ENCODE results near the gene KCTD11.

KCTD11 gene

GRCh38 chr17:7380321-7380720 lies 28.4 kb downstream of the KCTD11 start:
- no peaks in the 10 kb centered on the region for H3K9me3 Mint-ChIP-seq
- H3K27ac Mint-ChIP-seq (ENCODE audit: low read depth), result no peak overlapping the region
- H3K36me3 Mint-ChIP-seq (ENCODE audit: insufficient read depth), result no peaks in the 10 kb centered on the region
- H3K4me3 Mint-ChIP-seq, result no peak overlapping the region
- no peak for DNase-seq (ENCODE audit: low spot score in 2 of 2)
- peaks cover 14% of the 10 kb centered on the region for H3K4me1 Mint-ChIP-seq
- peaks cover 31% of the 10 kb centered on the region for H3K27me3 Mint-ChIP-seq
- ATAC-seq (replicated peaks; ENCODE audit: extremely low read depth, poor library complexity, severe bottlenecking), result no peak

GRCh38 chr17:7380855-7381683 lies 29.1 kb downstream of the KCTD11 start, which contains the start of gene TNK1:
Gene TNK1, plus strand, starts transcription at chr17:7381089. Its CDS starts 1,838 bp downstream, at chr17:7382927.
- Mint-ChIP-seq H3K27me3 (peaks cover 31% of the 10 kb centered on the region), H3K9me3 (no peaks in the 10 kb centered on the region), H3K27ac (ENCODE audit: low read depth) (no peak within 1 kb of the TSS), H3K36me3 (ENCODE audit: insufficient read depth) (no peaks in the 10 kb centered on the region), H3K4me1 (peaks cover 14% of the 10 kb centered on the region), H3K4me3 (no peak within 1 kb of the TSS)
- no peak for DNase-seq (ENCODE audit: low spot score in 2 of 2)
- no peak for ATAC-seq (replicated peaks; ENCODE audit: extremely low read depth, poor library complexity, severe bottlenecking)

GRCh38 chr17:7382901-7383300 lies 30.9 kb downstream of the KCTD11 start:
- no peaks in the 10 kb centered on the region for H3K36me3 Mint-ChIP-seq (ENCODE audit: insufficient read depth)
- ATAC-seq (replicated peaks; ENCODE audit: extremely low read depth, poor library complexity, severe bottlenecking) (no peak), DNase-seq (ENCODE audit: low spot score in 2 of 2) (no peak)
- no peak overlapping the region for H3K27ac Mint-ChIP-seq (ENCODE audit: low read depth)
- no peaks in the 10 kb centered on the region for H3K9me3 Mint-ChIP-seq
- H3K27me3 Mint-ChIP-seq, result peaks cover 31% of the 10 kb centered on the region
- peaks cover 14% of the 10 kb centered on the region for H3K4me1 Mint-ChIP-seq
- H3K4me3 Mint-ChIP-seq, result peak overlapping the region; percentile 81

- DNase-seq (ENCODE audit: low spot score in 2 of 2) (no peak), ATAC-seq (replicated peaks; ENCODE audit: extremely low read depth, poor library complexity, severe bottlenecking) (no peak)
- H3K4me1 Mint-ChIP-seq, result peaks cover 14% of the 10 kb centered on the region
- no peak overlapping the region for H3K27ac Mint-ChIP-seq (ENCODE audit: low read depth)
- peak overlapping the region; percentile 81 for H3K4me3 Mint-ChIP-seq
- peaks cover 31% of the 10 kb centered on the region for H3K27me3 Mint-ChIP-seq
- no peaks in the 10 kb centered on the region for H3K9me3 Mint-ChIP-seq
- peaks cover under 1% of the 10 kb centered on the region for H3K36me3 Mint-ChIP-seq (ENCODE audit: insufficient read depth)
Observed at GRCh38 chr17:7383371-7383741, 31.4 kb downstream of the KCTD11 start.

GRCh38 chr17:7383742-7384488 lies 32.0 kb downstream of the KCTD11 start:
- Mint-ChIP-seq H3K4me3 (peak overlapping the region; percentile 81), H3K36me3 (ENCODE audit: insufficient read depth) (peaks cover 2% of the 10 kb centered on the region), H3K4me1 (peaks cover 14% of the 10 kb centered on the region), H3K27me3 (peaks cover 29% of the 10 kb centered on the region), H3K27ac (ENCODE audit: low read depth) (peak overlapping the region; percentile 92), H3K9me3 (no peaks in the 10 kb centered on the region)
- ATAC-seq (replicated peaks; ENCODE audit: extremely low read depth, poor library complexity, severe bottlenecking) (peak; percentile 96), DNase-seq (ENCODE audit: low spot score in 2 of 2) (peak; percentile 65 to 69)

GRCh38 chr17:7384489-7385081 lies 32.6 kb downstream of the KCTD11 start:
- Mint-ChIP-seq H3K9me3 (no peaks in the 10 kb centered on the region), H3K36me3 (ENCODE audit: insufficient read depth) (peaks cover 2% of the 10 kb centered on the region)

GRCh38 chr17:7388856-7389255 lies 36.9 kb downstream of the KCTD11 start:
- DNase-seq (ENCODE audit: low spot score in 2 of 2), result no peak
- no peak overlapping the region for H3K4me3 Mint-ChIP-seq
- H3K27ac Mint-ChIP-seq (ENCODE audit: low read depth), result no peak overlapping the region
- no peaks in the 10 kb centered on the region for H3K27me3 Mint-ChIP-seq
- no peaks in the 10 kb centered on the region for H3K9me3 Mint-ChIP-seq
- H3K36me3 Mint-ChIP-seq (ENCODE audit: insufficient read depth), result peaks cover 14% of the 10 kb centered on the region
- no peak for ATAC-seq (replicated peaks; ENCODE audit: extremely low read depth, poor library complexity, severe bottlenecking)
- peaks cover 26% of the 10 kb centered on the region for H3K4me1 Mint-ChIP-seq

More at GRCh38 chr17:7384489-7385081, 32.6 kb downstream of the KCTD11 start:
- DNase-seq (ENCODE audit: low spot score in 2 of 2) (no peak), ATAC-seq (replicated peaks; ENCODE audit: extremely low read depth, poor library complexity, severe bottlenecking) (no peak)
- Mint-ChIP-seq H3K27ac (ENCODE audit: low read depth) (peak overlapping the region; percentile 92), H3K4me1 (peaks cover 15% of the 10 kb centered on the region), H3K27me3 (peaks cover 22% of the 10 kb centered on the region), H3K4me3 (peak overlapping the region; percentile 81)

GRCh38 chr17:7389924-7390910 lies 38.3 kb downstream of the KCTD11 start:
- Mint-ChIP-seq H3K4me3 (no peak overlapping the region), H3K9me3 (no peaks in the 10 kb centered on the region), H3K27ac (ENCODE audit: low read depth) (no peak overlapping the region), H3K27me3 (no peaks in the 10 kb centered on the region), H3K4me1 (peaks cover 24% of the 10 kb centered on the region), H3K36me3 (ENCODE audit: insufficient read depth) (peaks cover 16% of the 10 kb centered on the region)
- ATAC-seq (replicated peaks; ENCODE audit: extremely low read depth, poor library complexity, severe bottlenecking) (no peak), DNase-seq (ENCODE audit: low spot score in 2 of 2) (no peak)

- Mint-ChIP-seq H3K4me3 (no peak overlapping the region), H3K36me3 (ENCODE audit: insufficient read depth) (peaks cover 16% of the 10 kb centered on the region), H3K9me3 (no peaks in the 10 kb centered on the region), H3K27me3 (no peaks in the 10 kb centered on the region), H3K4me1 (peaks cover 30% of the 10 kb centered on the region), H3K27ac (ENCODE audit: low read depth) (no peak overlapping the region)
- DNase-seq (ENCODE audit: low spot score in 2 of 2) (no peak), ATAC-seq (replicated peaks; ENCODE audit: extremely low read depth, poor library complexity, severe bottlenecking) (no peak)
Observed at GRCh38 chr17:7391307-7391706, 39.3 kb downstream of the KCTD11 start.

- DNase-seq (ENCODE audit: low spot score in 2 of 2) (no peak), ATAC-seq (replicated peaks; ENCODE audit: extremely low read depth, poor library complexity, severe bottlenecking) (no peak)
- Mint-ChIP-seq H3K4me3 (peak overlapping the region; percentile 94), H3K27ac (ENCODE audit: low read depth) (peak overlapping the region; percentile 88), H3K4me1 (peaks cover 30% of the 10 kb centered on the region), H3K36me3 (ENCODE audit: insufficient read depth) (peaks cover 16% of the 10 kb centered on the region), H3K9me3 (no peaks in the 10 kb centered on the region), H3K27me3 (no peaks in the 10 kb centered on the region)
Observed at GRCh38 chr17:7392696-7393612, 41.0 kb downstream of the KCTD11 start.
